Fibroblast of gingiva (primary cell): ENCODE data around the gene MRTFA.
"Not testable (repeated sequence)": the region's sequence is repeated elsewhere in the genome, so short reads cannot be mapped to it uniquely, and the experiment has no call there.

Experiments used
- DNase-seq: peaks from one replicate; pipeline ENCODE4 v3.0.0-alpha.2; 2011; ENCODE audit warnings: low read depth

Gene MRTFA

DNA sequence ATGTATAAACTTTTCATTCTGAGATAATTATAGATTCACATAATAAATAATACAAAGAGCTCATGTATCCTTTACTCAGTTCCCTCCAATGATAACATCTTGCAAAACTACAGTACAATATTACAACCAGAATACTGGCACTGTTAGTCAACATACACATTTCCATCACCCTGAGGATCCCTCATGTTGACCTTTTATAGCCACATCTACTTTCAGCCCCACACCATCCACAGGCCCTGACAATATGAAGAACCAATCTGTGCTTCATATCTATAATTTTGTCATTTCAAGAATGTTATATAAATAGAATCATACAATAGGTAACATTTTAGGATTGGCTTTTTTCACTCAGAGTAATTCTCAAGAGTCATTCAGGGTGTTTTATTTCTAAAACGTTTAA lies 115.5 kb downstream of the MRTFA start:
- peak; percentile 35 for DNase-seq

DNA sequence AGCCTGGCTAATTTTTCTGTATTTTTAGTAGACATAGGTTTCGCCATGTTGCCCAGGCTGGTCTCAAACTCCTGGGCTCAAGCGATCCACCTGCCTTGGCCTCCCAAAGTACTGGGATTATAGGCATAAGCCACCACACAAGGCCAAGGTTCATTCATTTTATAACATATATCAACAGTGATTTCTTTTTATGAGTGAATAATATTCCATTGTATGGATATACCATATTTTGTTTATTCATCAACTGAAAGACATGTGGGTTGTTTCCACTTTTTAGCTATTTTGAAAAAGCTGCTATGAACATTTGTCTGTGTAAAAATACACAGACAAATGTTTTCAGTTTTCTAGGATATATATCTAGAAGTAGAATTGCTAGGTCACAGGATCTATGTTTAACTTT lies 116.0 kb downstream of the MRTFA start:
- DNase-seq = no peak

DNA sequence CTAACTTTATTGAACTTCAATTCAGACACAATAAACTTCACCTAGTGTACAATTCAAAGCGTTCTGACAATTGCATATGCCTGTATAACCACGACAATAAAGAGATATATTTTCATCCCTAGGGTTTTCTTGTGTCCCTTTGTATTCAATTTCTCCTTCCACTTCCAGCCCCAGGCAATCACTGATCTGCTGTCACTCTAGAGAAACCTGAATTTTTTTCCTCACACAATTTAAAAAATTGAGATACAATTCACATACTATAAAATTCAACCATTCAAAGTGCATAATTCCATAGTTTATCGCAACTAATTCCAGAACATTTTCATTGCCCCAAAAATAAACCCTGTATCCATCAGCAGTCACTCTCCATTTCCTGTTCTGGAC lies 116.6 kb downstream of the MRTFA start:
- DNase-seq = no peak

DNA sequence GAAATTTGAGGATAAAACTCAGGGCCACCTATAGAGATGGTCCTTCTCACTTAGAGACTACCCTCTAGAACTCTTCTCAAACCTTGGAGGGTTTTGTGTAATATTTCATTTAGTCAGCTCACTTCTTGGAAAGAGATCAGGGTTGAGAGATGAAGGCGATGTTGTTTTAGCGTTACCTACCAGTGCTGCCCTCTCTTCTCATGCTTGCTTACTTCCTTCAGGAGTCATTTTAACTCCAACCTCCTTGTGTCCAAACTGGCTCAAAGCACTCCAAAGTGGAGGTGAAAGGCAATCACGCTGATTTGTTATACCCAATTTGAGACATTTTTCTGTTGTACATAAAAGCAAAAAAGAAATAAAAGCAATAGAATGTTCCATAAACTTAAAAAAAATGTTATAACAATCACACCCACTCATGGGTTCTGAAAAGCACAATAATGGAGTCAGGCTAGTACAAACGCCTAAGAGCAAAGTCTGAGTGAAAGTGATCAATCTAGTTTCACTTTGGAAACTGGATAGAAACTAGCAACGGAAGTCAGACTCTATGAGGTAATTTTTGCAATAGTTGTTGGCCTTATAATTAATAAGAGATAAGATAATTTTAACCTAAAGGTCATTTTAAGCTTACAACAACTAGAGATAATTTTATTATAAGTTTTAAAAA lies 117.1 kb downstream of the MRTFA start:
- DNase-seq = no peak

DNA sequence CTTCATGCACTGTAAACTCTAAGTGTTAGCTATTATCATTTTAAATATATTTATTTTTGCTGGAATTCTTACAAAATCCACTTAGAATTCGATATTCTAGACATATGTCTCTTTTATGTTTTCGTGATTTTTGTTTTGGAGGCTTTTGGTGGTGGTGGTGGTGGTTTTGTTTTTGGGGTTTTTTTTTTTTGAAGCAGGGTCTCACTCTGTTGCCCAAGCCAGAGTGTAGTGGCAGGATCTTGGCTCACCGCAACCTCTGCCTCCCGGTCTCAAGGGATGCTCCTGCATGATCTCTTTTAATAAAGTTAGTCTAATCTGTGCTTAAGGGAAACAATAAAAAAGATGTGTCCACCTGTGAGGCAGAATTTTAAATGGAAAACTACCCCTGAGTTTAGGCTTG lies 117.7 kb downstream of the MRTFA start:
- no peak for DNase-seq

DNA sequence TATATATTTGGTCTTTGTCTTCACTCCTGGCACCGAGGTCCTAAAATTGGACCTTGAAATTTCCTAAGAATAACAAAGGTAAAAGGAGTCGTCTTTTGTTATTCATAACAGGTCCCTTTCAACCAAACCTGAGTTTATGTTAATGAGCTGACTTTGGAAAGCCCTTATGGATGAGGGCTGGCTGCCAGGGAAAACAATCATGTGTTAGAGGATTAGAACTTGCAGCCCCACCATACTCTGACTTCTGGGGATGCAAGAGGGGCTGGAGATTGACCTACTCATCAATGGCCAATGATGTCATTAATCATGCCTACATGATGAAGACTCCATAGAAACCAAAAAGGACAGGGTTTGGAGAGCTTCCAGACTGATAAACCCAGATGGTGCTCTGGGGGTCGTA lies 118.9 kb downstream of the MRTFA start:
- DNase-seq = no peak

DNA sequence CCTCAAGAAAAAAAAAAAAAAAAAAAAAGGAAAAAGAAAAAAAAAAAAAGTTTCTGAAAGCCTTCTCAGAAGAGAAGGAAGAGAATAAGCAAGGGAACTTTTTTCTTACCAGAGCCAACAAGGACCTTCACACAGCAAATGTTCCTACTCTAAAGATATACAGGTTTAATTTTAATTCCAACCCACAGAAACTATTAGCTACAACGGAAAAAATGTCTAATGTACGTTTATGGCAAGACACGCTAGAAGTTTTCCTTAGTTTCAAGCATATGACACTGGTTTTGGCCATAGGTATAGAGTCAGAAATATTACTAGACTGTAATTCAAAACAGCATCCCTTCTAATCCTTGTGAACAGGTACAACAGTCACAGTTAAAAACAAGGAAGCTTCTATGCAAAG lies 120.1 kb downstream of the MRTFA start:
- no peak for DNase-seq

DNA sequence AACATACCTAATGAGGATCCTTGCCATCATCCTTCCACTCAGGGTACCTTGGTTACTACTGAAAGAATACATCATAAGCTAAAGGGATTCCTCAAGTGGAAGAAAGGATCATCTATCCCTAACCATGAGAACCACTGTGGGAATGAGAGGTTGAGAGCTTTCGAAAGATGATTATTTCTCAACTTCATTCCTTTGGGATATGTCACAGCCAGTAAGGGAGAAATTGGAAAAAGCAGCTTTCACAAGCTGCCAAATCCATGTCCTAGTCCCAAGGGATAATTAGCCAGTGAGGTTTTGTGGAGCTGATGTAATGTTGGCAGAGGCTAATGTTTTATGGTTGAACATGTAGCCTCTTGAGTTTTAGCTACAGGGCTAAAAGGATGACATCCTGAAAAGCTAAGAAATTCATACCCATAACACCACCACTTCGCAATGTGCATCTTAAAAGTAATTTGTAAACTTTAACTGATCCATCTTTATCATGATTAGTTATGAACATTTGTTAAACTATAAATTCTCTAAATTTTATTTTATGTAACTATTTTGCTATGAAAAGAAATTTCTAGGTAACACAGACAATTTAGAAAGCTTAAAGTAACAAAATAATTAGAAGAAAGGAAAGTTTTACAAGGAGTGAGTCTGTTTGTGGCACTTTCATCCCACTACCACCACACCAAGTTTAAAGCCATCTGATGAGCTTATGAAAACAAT lies 123.9 kb downstream of the MRTFA start:
- peak; percentile 99 for DNase-seq

DNA sequence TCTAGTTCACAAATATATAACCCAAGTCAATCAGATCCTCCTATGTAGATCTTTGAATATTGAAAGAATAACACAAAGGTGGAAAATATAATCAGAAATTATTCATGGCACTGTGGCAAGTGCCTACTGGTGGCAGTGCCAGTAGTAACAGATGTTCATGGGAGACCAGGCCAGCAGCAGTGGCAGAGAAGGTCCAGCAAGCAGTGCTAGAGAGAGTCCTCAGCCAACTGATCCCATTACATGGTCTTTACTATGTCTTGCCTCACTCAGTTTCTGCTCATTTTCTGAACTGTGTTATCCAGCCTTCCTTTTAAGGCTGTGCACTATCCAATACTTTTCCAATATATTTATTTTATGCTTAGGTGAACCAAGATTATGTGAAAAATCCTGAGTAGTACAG lies 124.9 kb downstream of the MRTFA start:
- DNase-seq = peak; percentile 51

DNA sequence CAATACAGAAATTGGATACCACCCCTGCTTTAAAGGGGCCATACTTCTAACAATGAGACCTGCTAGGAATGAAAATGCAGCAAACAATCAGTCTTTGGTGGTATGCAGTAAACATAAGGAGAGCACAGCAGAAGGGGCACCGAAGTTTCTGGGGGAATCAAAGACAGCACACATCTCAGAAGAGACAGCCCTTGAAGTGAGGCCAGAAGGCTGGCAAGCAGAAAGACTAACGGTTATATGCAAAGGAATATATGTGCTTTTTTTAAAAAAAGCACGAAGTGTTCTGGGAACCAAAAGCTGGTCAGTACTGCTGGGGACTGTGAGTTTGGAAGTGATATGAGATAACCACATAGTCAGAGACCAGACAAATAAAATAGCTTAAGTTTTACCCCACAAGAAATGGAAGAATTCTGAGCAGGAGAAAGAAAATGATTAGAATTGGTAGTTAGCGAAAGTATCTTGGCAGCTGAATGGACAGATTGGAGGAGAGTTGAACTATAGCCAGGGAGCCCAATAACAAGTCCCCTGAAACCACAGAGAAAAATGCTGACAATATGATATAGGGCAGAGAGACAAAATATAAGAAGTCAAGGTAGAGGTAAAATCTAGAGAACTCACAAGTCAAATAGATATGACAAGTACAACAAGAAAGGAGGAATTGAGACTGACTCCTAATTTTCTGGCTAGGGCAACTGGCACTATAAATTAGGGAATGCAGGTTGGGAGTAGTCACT lies 125.7 kb downstream of the MRTFA start:
- DNase-seq = no peak

DNA sequence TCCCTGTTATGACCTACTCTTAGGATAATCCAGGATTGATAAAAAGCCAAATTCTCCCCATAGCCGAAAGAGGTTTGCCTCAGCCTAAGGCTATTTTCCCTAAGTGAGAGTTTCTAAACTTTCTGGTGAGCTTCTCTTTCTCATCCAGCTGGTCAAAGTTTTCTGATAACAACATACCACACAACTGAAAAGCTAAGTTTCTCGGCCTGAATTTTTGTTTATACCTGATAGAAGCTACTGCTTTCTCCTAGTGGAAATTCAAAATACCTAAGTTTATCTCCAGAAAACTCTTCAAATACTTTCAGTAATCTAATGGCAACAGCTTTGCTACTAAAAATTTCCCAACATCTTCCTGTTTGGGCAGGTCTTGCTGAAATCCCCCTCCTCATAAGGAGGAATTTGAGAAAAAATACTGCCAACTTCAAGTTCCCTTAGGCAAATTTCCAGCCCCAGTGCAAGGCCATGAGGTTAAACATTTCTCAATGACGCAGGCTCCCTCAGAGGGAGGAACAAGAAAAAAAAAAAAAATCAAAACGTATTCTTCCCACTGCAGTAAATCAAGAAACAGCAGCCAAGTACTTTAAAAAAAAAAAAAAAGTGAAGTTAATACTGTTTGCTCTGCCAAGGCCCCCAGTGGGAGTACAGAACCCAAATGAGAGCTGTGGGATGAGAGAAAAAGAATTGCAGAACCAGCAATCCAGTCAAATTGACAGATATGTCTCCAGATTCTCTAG lies 127.0 kb downstream of the MRTFA start:
- DNase-seq = peak; percentile 82

DNA sequence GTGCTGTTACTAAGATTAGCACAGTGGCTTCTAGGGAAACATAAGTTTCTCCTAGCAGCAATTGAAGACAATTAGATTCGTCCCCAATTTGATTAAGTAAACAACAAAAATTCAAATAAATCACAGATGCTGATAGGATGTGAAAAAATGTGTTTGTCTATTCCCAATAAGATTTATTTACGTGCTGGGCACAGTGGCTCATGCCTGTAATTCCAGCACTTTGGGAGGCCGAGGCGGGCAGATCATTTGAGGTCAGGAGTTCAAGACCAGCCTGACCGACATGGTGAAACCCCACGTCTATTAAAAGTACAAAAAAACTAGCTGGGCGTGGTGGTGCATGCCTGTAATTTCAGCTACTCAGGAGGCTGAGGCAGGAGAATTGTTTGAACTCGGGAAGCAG lies 128.5 kb downstream of the MRTFA start:
- not testable (repeated sequence) for DNase-seq

DNA sequence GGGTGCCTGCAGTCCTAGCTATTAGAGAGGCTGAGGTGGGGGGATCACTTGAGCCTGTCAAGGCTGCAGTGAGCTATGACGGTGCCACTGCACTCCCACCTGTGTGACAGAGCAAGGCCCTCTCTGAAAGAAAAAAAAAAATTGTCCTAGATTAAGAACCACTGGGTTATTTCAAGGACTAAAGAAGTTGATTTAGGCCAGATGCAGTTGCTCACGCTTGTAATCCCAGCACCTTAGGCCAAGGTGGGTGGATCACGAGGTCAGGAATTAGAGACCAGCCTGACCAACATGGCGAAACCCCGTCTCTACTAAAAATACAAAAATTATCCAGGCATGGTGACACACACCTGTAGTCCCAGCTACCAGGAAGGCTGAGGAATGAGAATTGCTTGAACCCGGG lies 129.0 kb downstream of the MRTFA start:
- no peak for DNase-seq

DNA sequence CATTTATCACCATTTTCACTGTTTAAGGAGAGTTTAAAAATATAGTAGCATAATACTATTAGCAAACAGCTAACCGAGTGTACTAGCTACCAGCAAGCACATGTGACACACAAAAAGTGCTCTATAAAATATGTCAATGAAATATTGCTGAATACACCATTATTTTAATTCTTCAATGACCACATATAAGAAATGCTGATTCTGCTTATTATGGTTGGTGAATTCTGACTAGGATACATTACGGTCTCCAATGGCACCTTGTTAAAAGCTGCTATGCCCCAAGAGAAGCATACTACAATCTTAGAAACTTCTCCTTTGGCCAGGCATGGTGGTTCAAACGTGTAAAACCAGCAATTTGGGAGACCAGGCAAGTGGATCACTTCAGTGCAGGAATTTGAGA lies 129.8 kb downstream of the MRTFA start:
- DNase-seq = no peak

DNA sequence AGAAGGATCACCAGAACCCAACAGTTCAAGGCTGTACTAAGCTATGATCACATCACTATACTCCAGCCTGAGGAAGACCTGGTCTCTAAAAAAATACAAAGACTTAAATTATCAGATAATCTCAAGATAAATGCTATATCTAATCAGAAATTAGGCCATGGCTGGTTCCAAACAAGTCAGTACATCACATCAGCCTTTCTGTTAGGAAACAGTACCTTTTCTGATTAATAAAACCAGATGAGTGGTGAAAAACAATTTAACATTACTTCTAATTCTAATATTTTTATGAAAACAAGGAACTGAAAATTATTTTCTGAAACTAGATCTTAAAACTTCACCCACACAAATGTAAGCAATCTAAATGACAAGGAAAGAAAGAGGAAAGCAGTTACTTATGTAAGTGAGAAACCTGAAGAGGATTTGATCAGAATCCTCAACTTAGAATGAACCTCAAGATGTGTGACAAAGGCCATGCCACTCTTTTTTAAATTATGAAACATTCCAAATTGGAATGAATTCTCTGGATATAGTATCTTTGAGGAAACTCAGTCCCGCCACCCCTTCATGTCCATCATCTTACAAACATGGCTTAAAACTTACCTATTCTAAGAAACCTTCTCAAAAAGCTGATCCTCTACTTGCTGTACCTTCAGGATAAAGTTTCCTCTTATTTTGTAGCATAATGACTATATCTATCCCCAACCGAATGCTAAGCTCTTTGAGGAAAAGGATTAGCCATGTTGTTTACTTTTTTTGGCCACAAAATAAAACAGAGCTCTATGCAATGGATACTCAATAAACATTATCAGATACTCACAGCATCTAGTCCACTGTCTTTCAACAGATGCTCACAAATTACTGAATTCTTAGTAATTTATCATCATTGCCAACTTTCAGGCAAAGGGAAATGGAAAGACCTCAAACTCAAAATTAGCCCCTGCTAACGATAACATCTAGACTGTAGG lies 132.0 kb downstream of the MRTFA start:
- no peak for DNase-seq

DNA sequence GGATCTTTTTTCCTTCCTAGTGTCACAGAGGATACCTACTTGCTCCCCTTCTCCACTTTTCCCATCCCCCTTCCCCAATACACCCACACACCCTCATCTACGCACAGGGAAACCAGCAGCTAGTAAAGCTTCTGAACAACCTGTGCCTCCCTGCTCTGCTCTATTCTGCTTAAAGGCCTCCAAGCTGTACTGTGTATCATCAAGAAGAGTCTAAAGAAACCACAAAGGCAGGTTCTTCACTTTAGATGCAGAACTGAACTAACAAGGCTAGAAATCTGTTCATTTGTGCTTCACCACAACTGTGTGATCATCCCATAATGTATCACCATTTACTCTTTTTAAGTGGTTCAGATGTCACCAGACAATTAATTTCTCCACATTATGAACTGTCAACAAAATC lies 133.6 kb downstream of the MRTFA start:
- no peak for DNase-seq

DNA sequence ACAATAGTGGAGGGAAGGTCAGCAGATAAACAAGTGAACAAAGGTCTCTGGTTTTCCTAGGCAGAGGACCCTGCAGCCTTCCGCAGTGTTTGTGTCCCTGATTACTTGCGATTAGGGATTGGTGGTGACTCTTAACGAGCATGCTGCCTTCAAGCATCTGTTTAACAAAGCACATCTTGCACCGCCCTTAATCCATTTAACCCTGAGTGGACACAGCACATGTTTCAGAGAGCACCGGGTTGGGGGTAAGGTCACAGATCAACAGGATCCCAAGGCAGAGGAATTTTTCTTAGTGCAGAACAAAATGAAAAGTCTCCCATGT lies 136.1 kb downstream of the MRTFA start:
- DNase-seq = not testable (repeated sequence)

DNA sequence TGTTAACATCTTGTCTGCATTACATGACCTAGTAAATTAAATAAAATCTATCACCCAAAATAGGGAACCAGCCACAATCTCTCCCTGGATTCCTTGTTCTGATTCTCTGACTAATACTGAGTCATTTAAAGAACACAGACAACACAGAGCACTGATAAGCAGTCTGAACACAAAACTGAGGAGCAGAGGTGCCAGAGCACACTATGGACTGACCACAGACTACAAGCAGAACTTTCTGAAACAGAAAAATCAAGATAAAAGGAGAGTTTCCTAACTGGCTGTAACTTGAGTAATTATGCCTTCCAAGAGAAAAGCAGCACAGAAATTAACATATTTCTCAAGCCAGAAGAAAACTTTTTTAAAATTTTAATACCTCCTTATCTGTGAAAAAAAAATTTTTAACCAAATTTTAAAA lies 137.3 kb downstream of the MRTFA start:
- DNase-seq = peak; percentile 84

DNA sequence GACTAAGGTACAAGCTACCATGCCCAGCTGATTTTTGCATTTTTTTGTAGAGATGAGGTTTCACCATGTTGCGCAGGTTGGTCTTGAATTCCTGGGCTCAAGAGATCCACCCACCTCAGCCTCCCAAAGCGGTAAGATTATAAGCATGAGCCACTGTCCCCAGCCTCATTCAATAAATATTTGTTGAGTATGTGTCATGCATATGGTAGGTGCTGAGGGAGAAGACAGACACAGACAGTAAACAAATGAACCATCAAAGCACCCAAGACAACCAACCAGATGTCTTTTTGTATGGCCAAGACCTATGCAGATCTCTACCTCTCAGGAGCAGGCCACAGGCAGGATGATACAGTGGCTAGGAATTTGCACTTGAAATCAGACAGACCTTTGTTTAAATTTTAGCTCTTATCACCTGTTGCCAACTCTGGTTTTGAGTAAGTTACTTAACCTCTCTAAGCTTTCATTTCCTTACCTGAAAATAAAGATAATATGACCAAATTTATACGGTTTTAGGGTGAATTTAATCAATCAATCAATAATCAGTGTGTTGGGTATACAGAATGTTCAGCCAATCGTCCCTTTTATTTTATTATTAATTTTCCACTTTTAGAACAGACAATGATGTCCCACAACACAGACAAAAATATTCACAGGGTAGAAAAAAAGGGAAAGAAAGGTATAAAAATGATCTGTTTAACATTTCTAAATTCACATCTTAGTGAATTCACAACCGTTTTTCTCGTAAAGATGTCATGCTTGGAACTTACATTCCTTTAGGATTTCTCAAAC lies 137.9 kb downstream of the MRTFA start:
- DNase-seq = peak; percentile 30

DNA sequence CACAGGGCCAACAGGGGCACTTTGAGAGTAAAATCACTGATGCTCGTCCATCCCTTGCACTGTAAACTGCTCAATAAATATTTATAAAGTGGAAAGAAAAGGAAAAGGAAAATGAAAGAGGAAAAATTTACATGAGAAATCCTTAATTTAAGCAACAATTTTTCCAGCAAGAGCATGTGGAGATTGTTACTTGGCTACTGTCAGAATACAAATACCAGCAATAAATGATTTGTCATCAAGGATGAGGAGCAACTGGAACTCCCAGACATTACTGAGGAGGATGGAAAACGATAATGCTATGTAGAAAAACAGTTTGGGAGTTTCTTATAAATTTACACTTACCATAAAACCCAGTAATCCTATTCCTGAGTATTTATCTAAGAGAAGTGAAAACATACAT lies 143.1 kb downstream of the MRTFA start:
- DNase-seq = no peak
